ENCODE results near the gene ZC2HC1C. TPM values are rescaled to one million over a fixed set of nuclear protein-coding genes. Genes with fewer than 3 reads are reported as not detected.

Gene ZC2HC1C
- total and polyA plus RNA-seq, 2 of the 13 experiments (the other 11 are each of a cell fraction or from before 2014, with no cell fraction given): 3.3 to 3.5 TPM

GRCh38 chr14:75063491-75064204, 5.8 kb upstream of the ZC2HC1C start, which contains the start of gene ACYP1 (continued):
- TF ChIP-seq ZNF784 (CRISPR knock-in tag; IDR thresholded peaks at IDR 0.05; ENCODE audit: borderline replicate concordance) (no peak), ZGPAT (CRISPR knock-in tag; IDR thresholded peaks at IDR 0.05) (0 out of 2 replicates have a peak, but pooled peaks have one; percentile 45), ZBTB42 (CRISPR knock-in tag; IDR thresholded peaks at IDR 0.05) (no peak), BCL3 (CRISPR knock-in tag; IDR thresholded peaks at IDR 0.05) (peak; percentile 38; the same call in 1 of the 2 replicates), HOMEZ (CRISPR knock-in tag; IDR thresholded peaks at IDR 0.05; ENCODE audit: low read depth) (no peak), ZNF362 (CRISPR knock-in tag; IDR thresholded peaks at IDR 0.05; ENCODE audit: borderline replicate concordance) (no peak), ZNF460 (CRISPR knock-in tag; IDR thresholded peaks at IDR 0.05; ENCODE audit: borderline replicate concordance) (no peak), ZIK1 (CRISPR knock-in tag; IDR thresholded peaks at IDR 0.05; ENCODE audit: borderline replicate concordance, low read depth) (no peak), HNF1B (CRISPR knock-in tag; IDR thresholded peaks at IDR 0.05) (no peak), PAWR (CRISPR knock-in tag; IDR thresholded peaks at IDR 0.05; ENCODE audit: borderline replicate concordance) (no peak), ZNF34 (CRISPR knock-in tag; IDR thresholded peaks at IDR 0.05; ENCODE audit: borderline replicate concordance) (no peak), JUN (CRISPR knock-in tag; IDR thresholded peaks at IDR 0.05) (no peak), SNRNP70 (IDR thresholded peaks at IDR 0.05; ENCODE audit: low read depth, low read length) (no peak), KLF6 (CRISPR knock-in tag; IDR thresholded peaks at IDR 0.05) (0 out of 2 replicates have a peak, but pooled peaks have one; percentile 34), MIER2 (CRISPR knock-in tag; IDR thresholded peaks at IDR 0.05) (no peak), ZNF256 (CRISPR knock-in tag; conservative IDR thresholded peaks at IDR 0.05) (no peak), TFDP2 (CRISPR knock-in tag; IDR thresholded peaks at IDR 0.05) (peak; percentile 94)
